IPS-NIHi7 (cell line): ENCODE data around the gene NAP1L1.

ENCODE experiments used
- DNase-seq: peaks from one replicate; pipeline ENCODE4 v3.0.0; 2012; ENCODE audit warnings: mixed read lengths; ENCODE audit errors: extremely low spot score

Gene NAP1L1, protein sequence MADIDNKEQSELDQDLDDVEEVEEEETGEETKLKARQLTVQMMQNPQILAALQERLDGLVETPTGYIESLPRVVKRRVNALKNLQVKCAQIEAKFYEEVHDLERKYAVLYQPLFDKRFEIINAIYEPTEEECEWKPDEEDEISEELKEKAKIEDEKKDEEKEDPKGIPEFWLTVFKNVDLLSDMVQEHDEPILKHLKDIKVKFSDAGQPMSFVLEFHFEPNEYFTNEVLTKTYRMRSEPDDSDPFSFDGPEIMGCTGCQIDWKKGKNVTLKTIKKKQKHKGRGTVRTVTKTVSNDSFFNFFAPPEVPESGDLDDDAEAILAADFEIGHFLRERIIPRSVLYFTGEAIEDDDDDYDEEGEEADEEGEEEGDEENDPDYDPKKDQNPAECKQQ

DNA sequence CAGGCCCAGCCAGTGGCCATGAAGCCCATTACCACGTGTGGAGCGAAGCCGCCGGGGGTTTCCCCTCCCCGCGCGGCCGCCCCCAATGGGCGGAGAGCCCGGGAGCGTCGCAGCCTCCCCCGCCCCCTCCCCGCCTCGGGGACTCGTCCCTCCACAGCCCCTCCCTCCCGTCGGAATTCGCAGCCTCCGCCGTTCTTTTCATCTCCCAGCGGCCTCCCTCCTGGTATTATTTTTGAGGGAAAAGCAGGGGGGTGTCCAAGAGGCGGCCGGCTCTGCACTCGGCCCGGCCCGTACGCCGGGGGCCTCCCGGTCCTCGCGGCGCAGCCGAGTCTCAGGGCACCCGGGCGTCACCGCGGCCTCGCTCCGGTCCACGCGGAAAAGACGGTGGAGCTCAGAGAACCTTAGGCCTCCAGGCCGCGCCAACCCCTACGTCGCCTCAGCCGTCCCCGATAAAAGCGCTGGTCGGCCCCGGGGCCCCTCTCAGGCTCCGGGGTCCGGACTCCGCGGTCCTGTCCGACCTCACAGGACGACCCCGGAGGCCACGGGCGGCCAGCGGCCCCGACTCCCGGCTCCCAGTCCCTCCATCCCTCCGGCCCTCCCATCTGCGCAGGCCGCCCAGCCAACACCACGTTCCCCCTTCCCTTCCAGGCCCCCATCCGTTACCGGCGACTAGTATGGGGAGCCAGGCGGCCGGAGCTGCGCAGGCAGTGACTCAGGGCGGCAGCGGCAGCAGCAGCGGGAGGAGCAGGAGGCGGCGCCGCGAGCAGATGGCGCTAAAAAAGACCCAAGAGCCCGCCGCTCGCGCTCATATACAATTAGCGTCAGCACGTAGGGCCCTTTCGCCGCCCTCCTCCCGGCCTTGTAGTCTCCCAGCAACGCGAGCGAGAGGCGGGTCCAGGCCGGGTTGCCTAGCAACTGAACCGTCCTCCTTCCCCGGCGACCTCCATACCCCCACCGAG, at the start of gene NAP1L1:
Gene NAP1L1 (minus strand): TSS at position 782 of the 959 bp plus-strand sequence. CDS start 10,466 bp downstream, outside the sequence.
- DNase-seq, result peak; percentile 92

DNA sequence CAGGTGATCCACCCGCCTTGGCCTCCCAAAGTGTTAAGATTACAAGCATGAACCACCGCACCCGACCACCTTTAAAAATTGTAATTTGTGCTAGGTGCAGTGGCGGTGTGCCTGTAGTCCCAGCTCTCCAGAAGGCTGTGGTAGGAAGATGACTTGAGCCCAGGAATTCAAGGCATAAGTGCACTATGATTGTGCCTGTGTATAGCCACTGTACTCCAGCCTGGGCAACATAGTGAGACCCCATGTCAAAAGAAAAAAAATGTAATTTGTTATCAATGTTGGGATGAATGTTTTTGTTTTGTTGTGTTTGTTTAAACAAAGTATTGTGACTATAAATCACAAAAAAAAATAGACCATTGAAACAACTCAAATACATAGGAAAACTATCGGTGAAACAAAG, 43.1 kb upstream of the NAP1L1 start:
- no peak for DNase-seq

DNA sequence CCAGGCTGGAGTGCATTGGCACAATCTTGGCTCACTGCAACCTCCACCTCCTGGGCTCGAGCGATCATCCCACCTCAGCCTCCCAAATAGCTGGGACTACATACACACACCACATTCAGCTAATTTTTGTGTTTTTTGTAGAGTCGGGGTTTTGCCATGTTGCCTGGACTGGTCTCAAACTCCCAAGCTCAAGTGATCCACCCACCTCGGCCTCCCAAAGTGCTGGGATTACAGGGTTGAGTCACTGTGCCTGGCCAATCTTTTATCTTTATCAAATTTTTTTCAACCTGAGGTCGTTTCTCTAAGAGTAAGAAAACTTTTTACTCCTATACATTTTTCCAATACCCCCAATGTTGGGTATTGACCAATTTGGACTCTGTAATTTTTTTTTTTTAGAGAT, 40.0 kb upstream of the NAP1L1 start:
- no peak for DNase-seq

DNA sequence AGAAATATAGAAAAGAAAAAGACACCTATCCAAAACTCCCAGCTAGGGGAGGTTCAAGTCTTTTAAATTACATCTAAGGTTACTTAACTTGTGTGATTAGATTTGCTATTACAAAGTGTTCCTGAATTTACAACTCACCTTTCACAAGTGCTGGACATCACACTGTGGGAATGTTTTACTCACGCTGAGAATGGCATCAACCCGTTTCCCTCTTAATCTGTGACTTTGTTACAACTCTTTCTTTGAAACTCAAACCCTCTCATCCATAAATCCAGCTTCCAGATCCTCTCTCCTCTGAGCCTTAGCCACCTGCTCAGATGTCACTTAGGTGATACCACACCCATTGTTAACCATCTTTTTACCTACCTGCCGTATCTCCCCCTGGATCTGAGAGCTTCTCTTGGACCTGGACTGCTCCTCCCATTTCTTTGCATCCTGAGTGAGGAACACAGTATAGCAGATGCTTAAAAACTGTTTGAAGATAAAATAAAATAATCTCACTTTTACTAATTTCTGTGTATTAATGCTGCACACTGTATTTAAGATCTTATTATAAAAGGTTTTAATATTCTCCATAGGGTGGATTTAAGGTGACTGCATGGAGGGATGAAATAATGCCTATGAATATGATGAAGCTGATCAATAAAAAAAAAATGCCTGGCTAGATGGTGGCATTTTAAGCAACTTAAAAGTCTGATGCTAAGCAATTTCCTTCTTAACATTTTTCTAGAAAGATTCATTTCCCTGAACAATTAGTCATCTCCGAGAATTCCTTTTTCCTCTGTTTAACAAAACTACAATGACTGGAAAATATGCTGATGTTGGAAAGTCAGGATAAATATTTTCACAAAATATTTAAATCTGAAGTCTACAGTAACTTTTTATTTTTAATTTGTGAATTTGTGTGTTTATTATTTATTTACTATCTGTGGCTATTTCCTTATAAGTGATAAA, 39.1 kb upstream of the NAP1L1 start:
- DNase-seq, result no peak

DNA sequence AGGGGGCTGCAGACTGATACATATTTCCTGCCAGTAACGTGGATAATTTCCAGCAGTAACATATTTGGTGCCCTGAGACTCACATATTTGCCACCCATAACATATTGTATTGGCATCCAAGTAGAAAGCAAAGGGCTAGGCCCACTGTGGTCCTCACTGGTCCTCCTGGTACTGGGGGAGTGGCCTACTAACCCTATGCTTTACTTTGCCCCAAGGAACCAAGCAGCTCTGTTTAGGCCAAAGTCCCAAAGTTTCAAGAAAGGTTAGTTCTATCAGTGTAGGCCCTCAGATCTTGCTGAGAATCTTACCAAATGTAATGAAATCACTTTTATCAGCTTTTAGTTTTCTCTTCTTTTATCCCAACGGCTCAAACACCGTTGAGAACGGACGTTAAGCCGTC, 35.4 kb upstream of the NAP1L1 start:
- DNase-seq, result no peak

DNA sequence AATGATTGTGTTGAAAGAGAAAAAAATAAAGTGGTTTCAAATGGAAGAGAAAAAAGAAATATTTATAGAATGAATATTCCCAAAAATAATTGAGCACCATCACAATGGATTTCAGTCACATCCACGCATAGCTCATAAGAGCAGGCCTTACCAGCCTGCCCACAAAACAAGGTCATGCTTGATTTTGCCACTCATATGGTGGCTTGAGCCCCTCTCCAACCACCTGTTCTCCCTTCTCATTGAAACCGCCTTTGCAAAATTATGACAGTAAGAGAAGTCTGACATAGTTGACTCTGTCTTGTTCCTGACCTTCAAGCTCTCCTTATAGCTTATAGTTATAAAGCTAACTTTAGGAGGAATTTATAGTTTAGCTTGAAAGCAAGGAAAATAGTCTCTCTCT, 33.3 kb upstream of the NAP1L1 start:
- DNase-seq, result no peak

DNA sequence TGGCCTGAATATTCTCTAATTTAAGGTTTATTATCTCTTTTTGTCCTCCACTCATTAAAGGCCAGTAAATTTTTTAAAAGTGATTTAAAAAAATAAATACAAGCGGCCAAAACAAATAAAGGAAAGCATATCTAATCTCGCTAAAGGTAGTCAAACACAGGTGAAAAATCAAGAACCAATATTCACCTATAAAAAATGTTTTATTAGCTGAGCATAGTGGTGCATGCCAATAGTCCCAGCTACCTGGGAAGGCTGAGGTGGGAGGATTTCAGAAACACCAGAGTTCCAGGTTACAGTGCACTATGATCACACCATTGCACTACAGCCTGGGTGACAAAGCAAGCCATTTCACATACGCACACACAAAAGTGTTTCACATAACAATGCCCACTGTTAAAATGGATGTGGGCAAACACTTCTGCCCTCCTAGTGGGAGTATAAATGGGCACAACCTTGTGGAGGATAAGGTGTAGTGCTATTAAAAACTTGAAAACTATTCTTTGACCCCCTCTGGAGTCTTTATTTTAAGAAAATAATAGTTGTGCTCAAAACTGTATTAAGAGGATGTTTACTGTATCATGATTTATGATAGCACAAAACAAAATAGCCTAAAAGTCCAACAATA, 32.7 kb upstream of the NAP1L1 start:
- DNase-seq, result no peak

DNA sequence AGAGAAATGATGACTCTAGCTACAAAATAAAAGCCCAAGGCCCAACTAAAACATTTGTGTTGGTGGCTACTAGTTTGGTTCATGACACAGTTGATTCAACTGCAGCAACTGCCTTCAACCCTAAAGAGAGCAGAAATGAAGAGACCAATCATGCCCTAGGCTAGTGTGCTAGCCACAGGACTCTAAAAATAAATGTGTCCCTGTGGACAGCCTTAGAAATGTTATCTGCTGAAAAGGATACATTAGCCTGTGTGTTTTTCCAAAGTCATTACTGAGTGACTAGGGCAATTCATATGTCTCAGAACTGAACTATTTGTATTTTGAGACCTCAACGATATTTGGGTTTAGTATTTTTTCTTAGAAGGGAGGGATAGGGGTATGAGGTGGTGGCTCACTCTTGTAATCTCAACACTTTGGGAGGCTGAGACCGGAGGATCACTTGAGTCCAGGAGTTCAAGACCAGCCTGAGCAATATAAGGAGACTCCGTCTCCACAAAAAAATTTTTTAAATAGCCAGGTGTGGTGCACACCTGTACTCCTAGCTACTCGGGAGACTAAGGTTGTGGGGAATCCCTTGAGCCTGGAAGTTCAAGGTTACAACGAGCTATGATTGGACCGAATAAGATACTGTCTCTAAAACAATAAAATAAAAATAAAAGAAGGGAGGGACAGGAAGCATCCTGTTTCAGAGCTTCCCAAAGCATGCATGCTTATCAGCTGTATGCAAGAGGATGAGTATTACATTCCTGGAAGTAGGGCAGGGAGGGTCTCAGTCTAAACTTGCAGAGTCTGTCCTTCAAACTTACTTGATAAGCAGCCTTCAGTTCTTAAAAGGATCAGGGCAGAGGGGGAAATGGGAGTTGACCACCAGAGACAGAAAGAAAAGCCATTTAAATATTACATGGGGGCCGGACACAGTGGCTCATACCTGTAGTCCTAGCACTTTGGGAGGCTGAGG, 29.6 kb upstream of the NAP1L1 start:
- DNase-seq, result no peak

DNA sequence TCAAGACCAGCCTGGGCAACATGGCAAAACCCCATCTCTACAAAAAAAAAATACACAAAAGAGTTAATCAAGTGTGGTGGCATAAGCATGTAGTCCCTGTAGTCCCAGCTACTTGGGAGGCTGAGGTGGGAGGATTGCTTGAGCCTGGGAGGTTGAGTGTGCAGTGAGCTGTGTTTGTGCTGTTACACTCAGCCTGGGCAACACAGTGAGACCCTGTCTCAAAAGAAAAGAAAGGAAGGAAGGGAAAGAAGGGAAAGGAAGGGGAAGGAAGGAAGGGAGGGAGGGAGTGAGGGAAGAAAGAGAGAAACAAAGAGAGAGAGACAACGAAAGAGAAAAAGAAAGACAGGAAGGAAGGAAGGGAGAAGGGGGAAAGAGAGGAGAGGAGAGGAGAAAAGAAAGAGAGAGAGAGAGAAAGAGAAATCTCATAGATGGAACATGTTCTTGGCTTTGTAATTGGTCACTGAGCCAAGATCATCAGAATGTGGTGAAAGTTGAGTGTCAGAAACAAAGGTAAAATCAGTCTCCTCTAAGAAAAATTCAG, 26.8 kb upstream of the NAP1L1 start:
- DNase-seq, result no peak

DNA sequence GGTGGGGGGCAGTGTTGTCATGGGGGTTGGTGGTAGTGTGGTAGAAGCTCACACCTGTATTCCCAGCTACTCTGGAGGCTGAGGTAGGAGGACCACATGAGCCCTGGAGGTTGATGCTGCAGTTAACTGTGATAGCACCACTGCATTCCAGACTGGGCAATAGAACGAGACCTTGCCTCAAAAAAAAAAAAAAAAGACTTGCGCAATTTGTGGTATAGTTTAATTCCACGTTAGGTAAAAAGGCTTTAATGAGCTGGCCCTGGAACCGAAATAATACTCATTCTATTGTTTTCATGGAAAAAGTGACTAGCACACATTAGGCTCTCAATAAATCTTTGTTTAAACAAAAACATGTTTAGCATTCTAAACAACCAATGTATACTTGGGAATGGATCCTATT, 25.4 kb upstream of the NAP1L1 start:
- DNase-seq, result no peak

DNA sequence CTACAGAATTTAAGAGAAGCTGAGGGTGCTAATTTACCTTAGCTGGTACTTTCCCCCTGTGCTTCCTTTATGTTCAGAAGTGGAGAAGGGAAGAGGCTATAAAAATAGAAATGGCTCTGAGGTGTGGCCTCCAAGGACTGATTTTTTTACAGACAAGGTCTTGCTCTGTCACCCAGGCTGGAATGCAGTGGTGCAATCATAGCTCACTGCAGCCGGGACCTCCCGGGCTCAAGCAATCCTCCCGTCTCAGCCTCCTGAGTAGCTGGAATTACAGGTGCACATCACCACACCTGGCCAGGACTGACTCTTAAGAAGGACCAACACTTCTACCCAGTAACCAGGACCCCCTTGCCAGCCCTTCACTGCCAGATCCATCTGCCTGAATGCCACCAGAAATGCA, 23.9 kb upstream of the NAP1L1 start:
- DNase-seq, result no peak

DNA sequence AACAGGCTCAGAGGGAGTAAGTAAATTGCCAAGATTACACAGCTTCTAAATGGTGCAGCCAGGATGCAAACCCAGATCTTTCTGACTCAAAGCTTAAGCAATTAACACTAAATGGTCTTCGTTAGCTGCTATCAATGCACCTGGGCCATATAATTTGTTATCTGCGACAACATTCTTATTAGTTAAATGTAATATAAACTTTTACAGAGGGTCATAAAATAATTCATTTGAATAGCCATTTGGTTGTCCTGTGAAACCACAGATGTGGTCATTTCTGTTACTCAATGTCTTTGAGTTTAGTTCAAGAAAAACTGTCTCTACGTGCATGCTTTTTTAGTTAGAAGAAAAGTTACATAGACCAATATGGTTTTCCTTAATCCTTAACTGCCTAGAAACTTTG, 22.1 kb upstream of the NAP1L1 start:
- no peak for DNase-seq

DNA sequence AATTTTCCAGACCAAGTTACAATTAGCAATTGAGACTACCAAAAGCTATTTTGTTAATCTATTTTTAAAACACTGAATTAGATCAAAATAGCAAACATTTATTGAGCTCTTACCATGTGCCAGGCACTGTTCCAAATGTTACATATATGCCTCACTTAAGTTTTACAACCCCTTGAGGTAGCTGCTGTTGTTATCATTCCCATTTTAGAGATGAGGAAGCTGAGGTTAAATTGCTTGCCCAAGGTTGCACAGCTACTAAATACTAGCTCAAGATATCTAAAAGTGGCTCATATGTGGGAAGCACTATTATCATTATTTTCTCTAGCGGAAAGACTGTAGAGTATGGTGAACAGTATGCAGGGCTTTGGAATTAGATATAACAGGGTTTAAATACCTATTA, 19.5 kb upstream of the NAP1L1 start:
- DNase-seq, result no peak

DNA sequence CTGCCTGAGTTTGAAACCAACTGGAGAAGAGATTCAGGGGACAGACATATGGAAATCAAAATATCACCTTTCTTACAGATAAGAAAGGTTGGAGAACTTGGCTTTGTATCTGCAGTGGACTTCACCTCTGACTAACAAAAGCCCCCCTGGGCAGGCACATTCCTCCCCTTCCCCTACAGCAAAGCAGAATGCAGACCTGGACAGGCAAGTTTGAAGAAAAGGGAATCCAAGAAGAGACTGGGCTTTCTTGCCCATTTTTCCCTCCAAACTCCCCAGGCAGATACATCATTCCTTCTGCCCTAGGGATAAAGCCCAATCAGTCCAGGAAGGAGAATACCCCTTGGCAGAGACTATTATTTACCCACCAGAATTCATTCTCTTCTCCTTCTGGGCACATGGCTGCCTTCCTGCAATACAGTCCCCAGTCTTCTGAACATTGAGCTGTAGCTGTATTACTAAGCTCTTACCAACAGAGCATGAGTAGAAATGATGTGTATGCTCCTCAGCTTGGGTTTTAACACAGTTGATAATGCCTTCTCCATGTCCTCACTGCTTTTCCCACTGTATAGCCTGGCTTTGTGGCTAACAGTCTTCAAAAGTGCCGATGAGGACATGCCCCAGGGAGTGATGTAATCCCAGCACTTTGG, 17.4 kb upstream of the NAP1L1 start:
- peak; percentile 33 for DNase-seq

DNA sequence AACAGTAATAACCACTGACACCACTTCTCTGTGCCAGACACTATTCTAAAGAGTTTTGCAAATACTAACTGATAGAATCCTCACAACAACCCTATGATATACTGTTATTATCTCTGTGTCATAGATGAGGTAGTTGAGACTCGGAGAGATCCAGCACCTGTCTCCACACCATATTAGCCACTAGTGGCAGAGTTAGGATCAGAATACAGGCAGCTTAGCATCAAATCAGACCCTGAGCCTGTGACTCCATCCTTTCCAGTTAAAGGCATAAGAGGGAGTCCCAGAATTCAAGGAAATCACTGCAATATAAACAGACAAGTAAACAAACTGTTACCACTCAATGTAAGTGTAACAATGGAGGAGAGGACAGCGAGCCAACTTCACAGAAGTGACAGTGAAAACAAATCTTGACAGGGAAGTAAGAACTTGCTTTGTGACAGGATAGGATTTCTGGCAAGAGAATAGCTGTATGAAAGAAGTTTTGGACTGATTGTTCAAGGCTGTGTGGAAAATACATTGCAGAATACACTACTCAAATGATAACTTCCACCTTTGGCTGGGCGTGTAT, 11.7 kb upstream of the NAP1L1 start:
- DNase-seq, result no peak

DNA sequence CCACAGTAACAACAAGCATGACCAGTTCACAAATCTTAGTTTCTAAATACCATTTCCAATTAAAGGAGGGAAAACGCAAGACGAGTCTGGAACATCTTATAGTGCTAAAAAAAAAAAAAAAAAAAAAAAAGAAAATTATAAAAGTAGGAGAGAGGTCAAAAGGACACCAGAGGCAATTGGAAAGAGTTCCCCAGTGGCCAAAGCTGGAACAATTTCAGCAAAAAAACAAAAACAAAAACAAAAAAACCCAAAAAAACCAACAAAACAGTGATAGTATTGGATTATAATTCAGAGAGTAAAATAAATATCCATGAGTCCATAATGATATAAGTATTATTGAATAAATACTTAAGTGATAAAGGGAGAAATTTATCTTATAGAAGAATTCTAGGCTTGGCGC, 10.3 kb upstream of the NAP1L1 start:
- no peak for DNase-seq

DNA sequence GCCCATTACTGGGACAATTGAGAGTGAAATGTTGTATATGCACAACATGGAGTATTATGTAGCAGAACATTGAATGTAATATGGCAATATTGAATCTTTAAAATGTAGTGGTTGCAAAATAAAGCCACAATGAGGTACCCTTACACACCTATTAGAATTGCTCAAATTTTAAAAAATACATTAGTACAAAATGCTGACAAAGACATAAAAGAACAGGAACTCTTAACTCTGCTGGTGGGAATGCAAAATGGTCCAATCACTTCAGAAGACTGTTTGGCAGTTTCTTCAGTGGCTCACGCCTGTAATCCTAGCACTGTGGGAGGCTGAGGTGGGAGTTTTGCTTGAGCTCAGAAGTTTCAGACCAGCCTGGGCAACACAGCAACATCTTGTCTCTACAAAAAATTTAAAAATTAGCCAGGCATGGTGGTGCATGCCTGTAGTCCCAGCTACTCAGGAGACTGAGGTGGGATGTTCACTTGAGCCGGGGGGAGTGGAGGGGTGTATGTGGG, 6.8 kb upstream of the NAP1L1 start:
- DNase-seq, result no peak

DNA sequence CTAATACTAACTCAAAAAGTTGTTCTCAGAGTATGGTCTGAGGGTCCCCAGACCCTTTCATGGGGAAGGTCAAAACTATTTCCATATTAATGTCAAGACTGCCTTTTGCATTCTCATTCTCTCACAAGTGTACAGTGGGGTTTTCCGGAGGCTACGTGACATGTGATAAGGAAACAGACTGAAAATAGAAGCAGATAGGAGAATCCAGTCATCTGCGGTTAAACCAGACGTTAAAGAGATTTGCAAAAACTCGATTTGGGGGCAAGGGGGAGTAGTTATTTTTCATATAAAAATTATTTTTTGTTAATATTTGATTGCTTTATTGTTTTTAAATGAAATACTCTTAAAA, 1.0 kb upstream of the NAP1L1 start:
- no peak for DNase-seq
